ENCODE measurements around the gene EML4. TPM values are rescaled to one million over a fixed set of nuclear protein-coding genes. Genes with fewer than 3 reads are reported as not detected.

Gene EML4
- total and polyA plus RNA-seq, 2 of the 13 experiments (the other 11 are each of a cell fraction or from before 2014, with no cell fraction given), result 243 to 476 TPM

DNA sequence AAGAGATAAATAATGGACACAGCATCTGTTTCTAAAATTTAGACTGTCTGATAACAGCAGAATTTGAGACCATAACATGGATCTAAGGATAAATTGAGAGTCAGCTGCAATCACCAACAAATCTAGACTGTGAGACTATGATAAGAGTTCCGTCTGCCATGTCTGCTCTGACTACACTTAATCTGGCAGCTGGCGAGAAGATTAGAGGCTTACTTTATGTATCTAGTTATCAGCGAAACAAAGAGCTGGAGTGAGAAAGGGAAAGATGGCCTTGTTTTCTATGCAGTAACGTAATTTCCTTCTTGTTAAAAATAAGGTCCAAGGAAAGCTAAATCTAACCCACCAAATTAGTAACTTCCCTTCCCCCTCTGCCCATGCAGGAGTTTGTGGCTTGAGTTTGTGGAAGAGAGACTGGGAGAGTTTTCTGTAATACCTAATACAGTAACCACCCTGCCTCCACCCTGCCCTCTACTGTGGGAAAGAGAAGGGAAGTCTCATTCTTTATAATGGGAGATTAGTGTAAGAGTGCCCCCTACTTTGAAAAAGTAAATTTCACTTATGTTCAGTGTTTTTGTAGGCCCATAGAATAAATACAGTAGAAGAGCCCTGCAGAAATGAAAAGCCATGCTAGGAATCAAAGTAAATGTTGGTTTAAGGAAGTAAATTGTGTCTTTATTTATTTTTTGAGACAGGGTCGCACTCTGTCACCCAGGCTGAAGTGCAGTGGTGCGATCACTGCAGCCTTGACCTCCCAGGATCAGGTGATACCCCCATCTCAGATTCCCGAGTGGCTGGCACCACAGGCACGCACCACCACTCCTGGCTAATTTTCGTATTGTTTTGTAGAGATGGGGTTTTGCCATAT, 27.5 kb downstream of the EML4 start (continued):
- TF ChIP-seq ZNF207 (IDR thresholded peaks at IDR 0.05; ENCODE audit: borderline replicate concordance) (no peak), PCBP2 (optimal IDR thresholded peaks at IDR 0.05; ENCODE audit: low read depth, low read length, poor library complexity, severe bottlenecking) (no peak), IRF2 (CRISPR knock-in tag; IDR thresholded peaks at IDR 0.05) (peak; percentile 62), ZNF205 (CRISPR knock-in tag; IDR thresholded peaks at IDR 0.05) (no peak; the same call in 1 of the 2 replicates), RFX1 (IDR thresholded peaks at IDR 0.05) (no peak), ZFP36 (IDR thresholded peaks at IDR 0.05; ENCODE audit: borderline replicate concordance, low read depth, low read length, partially characterized antibody) (no peak), ZBTB1 (CRISPR knock-in tag; IDR thresholded peaks at IDR 0.05; ENCODE audit: borderline replicate concordance) (no peak), JARID2 (CRISPR knock-in tag; IDR thresholded peaks at IDR 0.05; ENCODE audit: insufficient replicate concordance) (no peak), NFIC (IDR thresholded peaks at IDR 0.05; ENCODE audit: low read length) (peak; percentile 80; the same call in 1 of the 2 replicates), POLR2G (IDR thresholded peaks at IDR 0.05; ENCODE audit: low read depth, low read length) (no peak), ONECUT2 (CRISPR knock-in tag; IDR thresholded peaks at IDR 0.05) (no peak), ZBTB7A (CRISPR knock-in tag; IDR thresholded peaks at IDR 0.05) (no peak), ZNF775 (CRISPR knock-in tag; IDR thresholded peaks at IDR 0.05; ENCODE audit: borderline replicate concordance) (peak; percentile 22; the same call in 1 of the 2 replicates), HOXD1 (CRISPR knock-in tag; IDR thresholded peaks at IDR 0.05) (0 out of 2 replicates have a peak, but pooled peaks have one; percentile 28), ZNF782 (CRISPR knock-in tag; IDR thresholded peaks at IDR 0.05; ENCODE audit: borderline replicate concordance) (peak; percentile 38; the same call in 1 of the 2 replicates), ZSCAN9 (CRISPR knock-in tag; IDR thresholded peaks at IDR 0.05; ENCODE audit: borderline replicate concordance) (no peak; the same call in 1 of the 2 replicates), MIER3 (CRISPR knock-in tag; IDR thresholded peaks at IDR 0.05; ENCODE audit: borderline replicate concordance) (no peak; the same call in 1 of the 2 replicates)
- TF ChIP-seq, protein P1, sequence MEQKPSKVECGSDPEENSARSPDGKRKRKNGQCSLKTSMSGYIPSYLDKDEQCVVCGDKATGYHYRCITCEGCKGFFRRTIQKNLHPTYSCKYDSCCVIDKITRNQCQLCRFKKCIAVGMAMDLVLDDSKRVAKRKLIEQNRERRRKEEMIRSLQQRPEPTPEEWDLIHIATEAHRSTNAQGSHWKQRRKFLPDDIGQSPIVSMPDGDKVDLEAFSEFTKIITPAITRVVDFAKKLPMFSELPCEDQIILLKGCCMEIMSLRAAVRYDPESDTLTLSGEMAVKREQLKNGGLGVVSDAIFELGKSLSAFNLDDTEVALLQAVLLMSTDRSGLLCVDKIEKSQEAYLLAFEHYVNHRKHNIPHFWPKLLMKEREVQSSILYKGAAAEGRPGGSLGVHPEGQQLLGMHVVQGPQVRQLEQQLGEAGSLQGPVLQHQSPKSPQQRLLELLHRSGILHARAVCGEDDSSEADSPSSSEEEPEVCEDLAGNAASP (CRISPR knock-in tag; IDR thresholded peaks at IDR 0.05; ENCODE audit: borderline replicate concordance), result peak; percentile 88
- TF ChIP-seq, protein P2, sequence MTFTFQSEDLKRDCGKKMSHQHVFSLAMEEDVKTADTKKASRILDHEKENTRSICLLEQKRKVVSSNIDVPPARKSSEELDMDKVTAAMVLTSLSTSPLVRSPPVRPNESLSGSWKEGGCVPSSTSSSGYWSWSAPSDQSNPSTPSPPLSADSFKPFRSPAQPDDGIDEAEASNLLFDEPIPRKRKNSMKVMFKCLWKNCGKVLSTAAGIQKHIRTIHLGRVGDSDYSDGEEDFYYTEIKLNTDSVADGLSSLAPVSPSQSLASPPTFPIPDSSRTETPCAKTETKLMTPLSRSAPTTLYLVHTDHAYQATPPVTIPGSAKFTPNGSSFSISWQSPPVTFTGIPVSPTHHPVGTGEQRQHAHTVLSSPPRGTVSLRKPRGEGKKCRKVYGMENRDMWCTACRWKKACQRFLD (CRISPR knock-in tag; IDR thresholded peaks at IDR 0.05; ENCODE audit: borderline replicate concordance), result no peak
- TF ChIP-seq, protein P3, sequence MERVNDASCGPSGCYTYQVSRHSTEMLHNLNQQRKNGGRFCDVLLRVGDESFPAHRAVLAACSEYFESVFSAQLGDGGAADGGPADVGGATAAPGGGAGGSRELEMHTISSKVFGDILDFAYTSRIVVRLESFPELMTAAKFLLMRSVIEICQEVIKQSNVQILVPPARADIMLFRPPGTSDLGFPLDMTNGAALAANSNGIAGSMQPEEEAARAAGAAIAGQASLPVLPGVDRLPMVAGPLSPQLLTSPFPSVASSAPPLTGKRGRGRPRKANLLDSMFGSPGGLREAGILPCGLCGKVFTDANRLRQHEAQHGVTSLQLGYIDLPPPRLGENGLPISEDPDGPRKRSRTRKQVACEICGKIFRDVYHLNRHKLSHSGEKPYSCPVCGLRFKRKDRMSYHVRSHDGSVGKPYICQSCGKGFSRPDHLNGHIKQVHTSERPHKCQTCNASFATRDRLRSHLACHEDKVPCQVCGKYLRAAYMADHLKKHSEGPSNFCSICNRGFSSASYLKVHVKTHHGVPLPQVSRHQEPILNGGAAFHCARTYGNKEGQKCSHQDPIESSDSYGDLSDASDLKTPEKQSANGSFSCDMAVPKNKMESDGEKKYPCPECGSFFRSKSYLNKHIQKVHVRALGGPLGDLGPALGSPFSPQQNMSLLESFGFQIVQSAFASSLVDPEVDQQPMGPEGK (CRISPR knock-in tag; IDR thresholded peaks at IDR 0.05), result peak; percentile 26; the same call in 1 of the 2 replicates
- TF ChIP-seq, protein P4, sequence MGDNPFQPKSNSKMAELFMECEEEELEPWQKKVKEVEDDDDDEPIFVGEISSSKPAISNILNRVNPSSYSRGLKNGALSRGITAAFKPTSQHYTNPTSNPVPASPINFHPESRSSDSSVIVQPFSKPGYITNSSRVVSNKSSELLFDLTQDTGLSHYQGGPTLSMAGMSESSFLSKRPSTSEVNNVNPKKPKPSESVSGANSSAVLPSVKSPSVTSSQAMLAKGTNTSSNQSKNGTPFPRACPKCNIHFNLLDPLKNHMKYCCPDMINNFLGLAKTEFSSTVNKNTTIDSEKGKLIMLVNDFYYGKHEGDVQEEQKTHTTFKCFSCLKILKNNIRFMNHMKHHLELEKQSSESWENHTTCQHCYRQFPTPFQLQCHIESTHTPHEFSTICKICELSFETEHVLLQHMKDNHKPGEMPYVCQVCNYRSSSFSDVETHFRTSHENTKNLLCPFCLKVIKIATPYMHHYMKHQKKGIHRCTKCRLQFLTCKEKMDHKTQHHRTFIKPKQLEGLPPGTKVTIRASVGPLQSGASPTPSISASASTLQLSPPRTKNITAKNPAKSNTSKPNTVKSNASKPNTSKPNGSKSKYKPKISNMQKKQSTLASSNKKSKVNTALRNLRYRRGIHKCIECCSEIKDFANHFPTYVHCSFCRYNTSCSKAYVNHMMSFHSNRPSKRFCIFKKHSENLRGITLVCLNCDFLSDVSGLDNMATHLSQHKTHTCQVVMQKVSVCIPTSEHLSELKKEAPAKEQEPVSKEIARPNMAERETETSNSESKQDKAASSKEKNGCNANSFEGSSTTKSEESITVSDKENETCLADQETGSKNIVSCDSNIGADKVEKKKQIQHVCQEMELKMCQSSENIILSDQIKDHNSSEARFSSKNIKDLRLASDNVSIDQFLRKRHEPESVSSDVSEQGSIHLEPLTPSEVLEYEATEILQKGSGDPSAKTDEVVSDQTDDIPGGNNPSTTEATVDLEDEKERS (CRISPR knock-in tag; IDR thresholded peaks at IDR 0.05), result no peak

Data from HepG2 (cell line).